UCSD-AML1 (cell line): ENCODE data around the gene SLC17A9.

Experiments used
- DNase-seq: peaks from one replicate; lab custom pipeline; 2025; ENCODE audit not compliant: unreplicated experiment; lab: John Stamatoyannopoulos, UW

SLC17A9 gene

DNA sequence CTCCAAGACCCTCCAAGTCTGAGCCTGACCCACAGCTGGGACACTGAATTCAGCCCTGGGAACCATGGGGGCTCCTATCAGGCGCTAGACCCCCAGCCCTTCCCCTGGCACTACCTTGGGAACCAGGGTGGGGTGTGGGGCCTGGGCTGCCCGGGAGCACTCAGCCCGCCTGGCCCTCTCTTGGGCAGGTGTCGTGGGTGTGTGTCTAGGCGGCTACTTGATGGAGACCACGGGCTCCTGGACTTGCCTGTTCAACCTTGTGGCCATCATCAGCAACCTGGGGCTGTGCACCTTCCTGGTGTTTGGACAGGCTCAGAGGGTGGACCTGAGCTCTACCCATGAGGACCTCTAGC lies 14.6 kb downstream of the SLC17A9 start:
- no peak for DNase-seq

DNA sequence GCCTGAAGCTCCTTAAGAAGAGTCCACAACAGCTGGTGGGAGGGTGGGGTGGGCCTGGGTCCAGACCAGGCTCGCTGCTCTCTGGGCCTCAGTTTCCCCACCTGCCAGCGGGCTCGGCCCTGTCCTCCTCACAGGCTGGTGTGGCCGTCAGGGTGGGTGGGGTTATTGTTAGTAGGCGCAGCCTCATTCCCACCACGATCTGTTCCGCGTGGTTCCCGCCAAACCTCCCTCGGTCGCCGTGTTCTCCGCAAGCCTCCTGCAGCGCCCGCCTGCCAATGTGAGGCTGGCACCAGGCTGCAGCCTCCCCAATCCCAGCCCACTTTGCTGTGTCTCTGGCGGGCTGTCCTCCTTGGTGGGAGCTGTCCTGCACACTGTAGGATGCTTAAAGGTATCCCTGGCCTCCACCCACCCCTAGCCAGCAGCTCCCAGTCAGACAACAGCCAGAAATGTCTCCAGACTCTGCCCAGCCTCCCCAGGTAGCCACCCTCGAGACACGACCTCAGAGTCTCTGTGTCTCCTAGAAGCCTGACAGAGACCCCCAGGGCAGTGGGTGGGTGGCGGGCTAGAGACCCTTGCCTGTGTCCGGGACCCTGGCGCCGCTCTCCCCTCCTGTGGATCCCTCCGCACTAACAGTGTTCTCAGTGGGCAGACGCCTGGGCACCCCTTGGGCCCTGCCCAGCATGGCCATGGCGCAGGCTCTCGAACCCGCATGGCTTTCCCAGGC lies 15.3 kb downstream of the SLC17A9 start:
- DNase-seq: no peak

DNA sequence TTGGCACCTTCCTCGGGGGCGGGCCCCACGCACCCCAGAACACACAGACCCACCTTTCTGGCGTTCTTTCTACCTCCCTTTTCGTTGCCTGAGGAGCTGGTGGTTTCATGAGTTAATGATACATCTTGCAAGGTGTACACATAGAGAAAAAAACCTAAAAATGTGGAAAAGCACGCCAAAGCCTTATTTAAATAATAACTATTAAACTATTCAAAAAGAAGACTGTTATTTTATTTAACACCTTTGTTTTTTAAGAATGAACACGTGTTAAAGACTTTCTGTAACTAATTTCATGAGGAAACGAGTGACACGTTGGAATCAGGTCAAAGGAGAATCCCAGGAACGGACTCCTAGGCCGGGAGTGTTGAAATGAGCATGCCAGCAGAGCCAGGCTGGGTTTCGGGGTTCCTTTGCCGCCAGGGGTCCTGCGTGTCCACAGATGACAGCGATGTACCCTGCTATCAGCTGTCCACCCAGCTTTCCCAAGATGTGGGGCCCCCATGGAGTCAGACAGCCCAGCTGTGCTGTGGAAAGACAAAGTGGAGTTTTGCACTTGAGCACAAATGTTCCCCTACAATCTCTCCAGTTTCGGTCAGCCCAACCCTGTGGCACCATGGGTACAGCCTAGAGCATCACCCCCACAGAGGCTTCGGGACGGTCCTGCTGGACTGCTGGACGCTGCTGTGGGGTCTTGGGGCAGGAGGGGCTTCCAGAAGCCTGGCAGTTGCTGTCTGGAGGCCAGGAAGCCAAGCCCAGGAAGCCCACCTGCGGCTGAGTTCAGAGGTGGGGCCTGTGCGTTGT lies 16.1 kb downstream of the SLC17A9 start:
- no peak for DNase-seq

DNA sequence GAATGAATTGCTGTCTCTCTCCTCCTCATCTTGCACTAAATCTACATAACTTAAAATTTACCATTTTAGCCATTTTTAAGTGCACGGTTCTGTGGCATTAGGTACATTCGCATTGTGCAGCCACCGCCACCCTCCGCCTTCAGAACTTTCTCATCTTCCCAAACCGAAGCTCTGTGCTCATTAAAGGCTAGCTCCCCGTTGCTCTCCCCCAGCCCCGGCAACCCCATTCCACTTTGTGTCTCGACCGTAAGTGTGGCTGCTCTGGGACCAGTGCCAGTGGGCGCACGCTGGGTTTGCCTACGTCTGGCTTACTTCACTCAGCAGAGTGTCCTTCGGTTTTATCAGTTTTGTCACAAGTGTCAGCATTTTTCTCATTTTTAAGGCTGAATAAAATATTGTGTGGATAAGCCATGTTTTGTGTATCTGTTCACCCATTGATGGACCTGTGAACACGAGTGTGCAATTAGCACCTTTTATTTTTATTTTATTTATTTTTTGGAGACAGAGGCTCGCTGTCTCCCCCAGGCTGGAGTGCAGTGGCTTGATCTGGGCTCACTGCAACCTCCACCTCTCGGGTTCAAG lies 16.8 kb downstream of the SLC17A9 start:
- no peak for DNase-seq

- no peak for DNase-seq
These were observed 17.4 kb downstream of the SLC17A9 start for GRCh38 chr20:62969939-62970306.

- no peak for DNase-seq
These were observed 18.1 kb downstream of the SLC17A9 start for GRCh38 chr20:62970307-62971210.

GRCh38 chr20:62971211-62971949 lies 18.9 kb downstream of the SLC17A9 start:
- no peak for DNase-seq

- peak; percentile 87 for DNase-seq
These were observed 19.7 kb downstream of the SLC17A9 start for GRCh38 chr20:62971950-62972844.

GRCh38 chr20:62972845-62973745 lies 20.6 kb downstream of the SLC17A9 start:
- DNase-seq: no peak

- DNase-seq: no peak
These were observed 22.8 kb downstream of the SLC17A9 start for GRCh38 chr20:62975251-62975760.

DNA sequence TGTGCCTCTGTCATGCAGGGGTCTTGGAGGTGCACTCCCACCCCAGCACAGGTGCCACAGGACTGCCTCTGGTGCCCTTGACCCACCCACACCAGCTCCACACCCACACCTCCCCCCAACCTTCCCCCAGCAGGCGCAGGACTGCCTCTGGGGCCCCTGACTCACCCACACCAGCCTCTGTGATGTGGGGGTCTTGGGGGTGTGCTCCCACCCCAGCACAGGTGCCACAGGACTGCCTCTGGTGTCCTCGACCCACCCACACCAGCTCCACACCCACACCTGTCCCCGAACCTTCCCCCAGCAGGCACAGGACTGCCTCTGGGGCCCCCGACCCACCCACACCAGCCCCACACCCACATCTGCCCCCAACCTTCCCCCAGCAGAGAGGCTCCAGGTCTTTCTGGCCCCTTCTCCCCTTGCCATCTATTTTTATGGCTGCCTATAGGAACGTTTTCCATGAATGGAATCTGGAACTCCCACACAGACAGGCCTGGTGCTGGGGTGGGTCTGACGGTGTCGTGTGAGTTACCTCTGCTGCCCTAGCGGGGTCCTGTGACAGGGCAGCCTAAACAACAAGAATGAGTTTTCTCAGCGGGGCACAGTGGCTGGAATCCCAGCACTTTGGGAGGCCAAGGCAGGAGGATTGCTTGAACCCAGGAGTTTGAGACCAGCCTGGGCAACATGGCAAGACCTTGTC lies 23.5 kb downstream of the SLC17A9 start:
- DNase-seq: no peak

DNA sequence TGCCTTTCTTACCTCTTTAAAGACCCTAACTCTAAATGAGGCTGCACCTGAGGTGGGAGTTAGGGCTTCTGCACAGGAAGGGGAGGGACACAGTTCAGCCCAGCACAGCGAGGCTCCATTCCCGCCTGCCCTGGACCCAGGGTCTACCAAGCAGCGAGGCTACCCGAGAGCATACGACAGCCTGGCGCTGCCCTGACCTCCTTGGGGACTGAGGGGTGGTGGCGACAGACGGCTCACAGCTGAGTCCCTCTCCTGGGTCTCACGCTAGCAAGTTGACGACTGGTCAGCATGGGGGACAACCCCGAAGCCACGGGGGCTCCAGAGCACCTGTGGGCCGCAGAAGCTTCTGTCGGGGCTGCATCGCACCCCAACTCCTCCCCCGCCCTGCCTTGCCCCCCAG lies 24.4 kb downstream of the SLC17A9 start:
- no peak for DNase-seq

DNA sequence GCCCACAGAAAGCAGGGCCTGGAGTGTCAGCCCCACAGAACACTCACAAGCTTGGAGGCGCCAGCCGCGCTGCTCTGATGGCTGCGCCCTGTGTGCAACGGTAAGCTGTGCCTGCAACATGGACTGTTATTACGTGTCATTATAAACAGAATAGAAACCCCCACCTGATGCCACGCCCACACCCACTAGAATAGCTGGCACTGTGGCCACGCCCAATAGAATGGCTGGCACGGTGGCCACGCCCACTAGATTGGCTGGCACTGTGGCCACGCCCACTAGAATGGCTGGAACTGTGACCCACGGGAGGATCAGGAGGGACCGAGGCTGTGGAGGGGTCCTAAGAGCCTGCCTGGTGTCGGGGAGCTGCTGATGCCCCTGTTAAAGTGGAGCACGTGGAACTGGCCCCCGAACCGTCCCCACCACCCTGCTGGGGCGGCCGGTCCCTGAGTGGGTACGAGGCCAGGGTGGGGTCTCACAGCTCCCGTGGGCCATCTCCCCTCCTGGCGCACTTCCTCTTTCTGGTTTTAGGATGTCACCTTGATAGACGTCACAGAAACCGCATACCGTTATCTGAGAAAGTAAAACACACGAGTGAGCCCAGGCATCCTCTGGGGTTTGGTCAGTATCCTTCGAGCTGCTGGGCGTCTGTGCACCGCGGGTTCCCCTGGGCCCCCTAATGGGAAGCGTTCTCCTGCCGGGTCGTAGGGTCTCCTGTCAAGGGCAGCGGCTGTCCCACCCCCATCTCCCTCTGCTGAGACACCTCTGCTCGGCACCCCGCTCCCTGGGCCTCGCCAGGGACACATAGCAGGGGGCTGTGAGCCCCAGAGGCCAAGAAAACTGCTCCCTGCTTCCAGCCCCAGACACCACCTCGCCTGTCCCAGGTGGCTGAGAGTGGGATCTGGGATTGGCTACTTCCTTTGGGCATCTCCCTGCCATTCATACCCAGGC lies 25.4 kb downstream of the SLC17A9 start:
- DNase-seq: peak; percentile 43

GRCh38 chr20:62978561-62978943 lies 26.0 kb downstream of the SLC17A9 start:
- DNase-seq: no peak

DNA sequence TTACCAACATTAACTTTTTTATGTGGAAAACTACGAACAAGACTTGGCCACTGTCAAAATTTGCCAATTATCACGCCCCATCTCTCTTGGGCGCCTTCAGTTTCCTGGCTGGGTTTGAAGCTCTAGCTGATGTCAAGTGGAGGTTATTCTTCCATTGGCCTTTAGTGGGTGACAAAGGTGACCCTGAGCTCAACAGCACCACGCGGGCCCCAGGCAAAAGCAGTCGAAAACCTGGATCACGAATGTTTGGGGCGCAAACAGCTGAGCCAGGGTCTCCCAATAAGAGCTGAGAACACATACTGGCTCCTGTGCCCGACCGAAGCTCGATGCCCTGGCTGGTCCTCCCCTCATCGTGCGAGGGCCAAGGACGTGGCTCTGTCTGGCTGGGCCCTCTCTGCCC lies 26.8 kb downstream of the SLC17A9 start:
- no peak for DNase-seq

DNA sequence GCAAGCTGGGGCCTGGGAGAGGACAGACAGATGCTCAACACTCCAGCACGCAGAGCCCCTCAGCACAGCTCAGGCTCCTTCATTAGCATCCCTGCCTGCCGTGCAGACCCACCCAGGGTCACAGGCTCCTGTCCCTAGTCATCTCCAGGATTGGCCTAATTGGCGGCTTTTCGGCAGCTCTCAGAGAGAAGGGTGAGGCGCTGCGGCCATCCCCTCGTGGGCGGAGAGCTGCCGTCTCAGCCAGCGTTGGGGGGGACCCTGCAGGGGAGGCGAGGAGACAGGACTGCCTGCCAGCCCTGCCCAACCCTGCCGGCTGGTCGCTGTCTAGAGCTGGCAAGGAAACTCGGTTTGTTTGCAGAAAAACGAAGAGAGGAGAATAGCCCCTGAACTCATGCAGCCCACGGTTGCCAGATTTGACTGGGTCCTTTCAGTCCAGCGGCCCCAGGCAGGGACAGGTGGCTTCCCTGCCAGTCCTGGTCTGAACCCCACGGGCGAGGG lies 27.4 kb downstream of the SLC17A9 start:
- no peak for DNase-seq
